ENCODE data around the gene HACD1.

Gene HACD1

DNA sequence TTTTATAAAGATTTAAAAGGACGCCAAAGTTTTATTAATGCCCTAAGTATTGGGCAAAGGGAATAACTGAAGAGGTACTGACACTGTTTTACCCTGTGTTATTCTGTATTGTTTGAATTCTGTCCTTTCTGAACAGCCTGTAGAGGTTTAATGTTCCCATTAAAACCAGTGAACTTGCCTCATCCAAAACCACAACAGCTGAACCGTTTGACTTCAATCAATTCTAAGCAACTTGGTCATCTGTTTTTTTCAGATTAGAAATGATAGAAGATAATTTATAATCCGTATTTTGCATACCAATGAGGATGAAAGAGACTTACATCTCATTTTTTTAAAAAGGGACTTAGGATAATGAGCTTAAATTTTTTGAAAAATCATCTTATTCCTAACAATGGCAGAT lies 40.4 kb downstream of the HACD1 start:
- no peak for DNase-seq

DNA sequence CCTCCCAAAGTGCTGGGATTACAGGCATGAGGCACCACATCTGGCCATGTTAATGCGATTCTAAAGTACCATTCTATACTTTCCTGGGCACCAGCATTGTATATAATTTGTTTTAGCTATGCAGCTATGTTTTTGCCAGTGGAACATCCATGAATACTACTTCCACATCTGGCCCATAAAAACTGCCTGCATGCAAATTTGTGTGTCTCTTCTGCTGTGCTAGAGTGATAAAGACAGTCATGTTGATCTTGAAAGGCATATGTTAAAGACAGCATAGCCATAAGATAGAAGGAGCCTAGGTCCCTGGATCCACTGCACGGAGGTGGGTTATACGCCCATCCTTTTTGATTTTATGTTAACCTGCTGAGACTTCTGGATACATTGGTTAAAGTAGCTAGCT lies 52.3 kb downstream of the HACD1 start:
- no peak for DNase-seq

DNA sequence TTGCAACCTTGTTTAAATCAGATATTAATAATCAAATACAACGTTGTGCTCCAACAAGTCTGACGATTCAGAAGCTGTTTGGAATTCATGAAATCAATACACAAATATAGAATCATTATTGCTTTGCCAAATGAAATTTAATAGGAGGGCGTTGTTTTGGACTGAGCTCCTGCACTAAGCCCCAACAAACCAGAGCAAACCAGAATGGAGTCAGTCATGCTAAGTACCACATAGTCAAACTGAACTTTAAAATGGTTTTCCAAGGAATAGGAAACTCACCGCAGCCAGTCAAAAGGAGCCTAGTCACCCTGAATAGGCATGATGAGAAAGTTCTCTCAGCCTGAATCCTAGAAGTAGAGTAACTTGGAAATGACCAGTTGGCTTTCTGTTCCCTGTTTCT lies 53.7 kb downstream of the HACD1 start:
- no peak for DNase-seq

DNA sequence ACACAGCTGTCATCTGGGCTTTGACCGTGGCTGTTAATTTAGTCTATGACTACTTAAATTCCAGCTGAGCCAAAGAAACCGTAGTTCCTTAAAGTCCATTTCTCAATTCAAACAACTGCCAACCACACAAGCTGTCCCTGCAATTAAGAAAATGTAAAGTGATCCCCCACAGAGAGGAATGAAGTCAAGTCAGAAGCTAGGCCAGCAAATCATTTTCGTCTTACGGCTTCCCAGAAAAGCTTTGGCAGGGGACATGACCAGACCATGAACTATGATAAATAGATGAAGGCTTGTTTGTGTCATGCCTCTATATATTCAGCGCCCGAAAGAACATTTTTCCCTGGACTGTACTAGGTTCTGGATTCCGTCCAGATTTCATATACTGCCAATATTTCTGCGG lies 54.6 kb downstream of the HACD1 start:
- DNase-seq = no peak

DNA sequence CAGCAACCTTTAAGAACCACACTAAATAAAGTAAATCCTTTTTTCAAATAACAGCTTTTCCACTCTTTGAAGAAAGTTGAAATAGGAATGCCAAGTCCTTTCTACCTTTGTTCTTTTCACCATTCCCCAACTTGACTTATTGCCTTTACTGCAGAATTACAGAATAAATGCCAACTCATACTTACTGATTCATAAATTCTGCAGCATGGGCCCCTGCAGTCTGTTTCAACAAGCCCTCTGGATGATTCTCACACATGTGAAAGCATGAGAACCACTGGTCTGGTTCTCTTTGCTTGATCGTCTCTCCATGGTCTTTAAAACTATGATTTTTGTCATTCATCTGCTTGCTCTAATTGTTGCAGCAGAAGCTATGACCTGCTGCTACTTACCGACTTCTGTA lies 56.1 kb downstream of the HACD1 start:
- no peak for DNase-seq

DNA sequence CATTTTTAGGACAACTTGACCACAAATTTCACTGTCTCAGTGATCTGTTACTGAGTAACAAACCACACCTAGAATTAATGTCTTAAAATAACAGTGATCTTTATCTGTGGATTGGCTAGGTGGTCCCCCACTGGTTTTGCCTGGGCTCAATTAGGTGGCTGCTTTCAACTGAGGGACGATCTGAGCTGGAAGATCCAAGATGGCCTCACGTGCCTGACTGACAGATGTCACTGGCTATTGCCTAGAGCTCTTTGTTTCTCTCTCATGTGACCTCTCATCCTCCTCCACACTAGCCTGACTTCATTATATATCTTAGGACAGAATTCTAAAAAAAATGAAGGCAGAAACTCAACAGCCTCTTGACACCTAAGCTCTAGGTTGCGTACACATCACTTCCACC lies 59.7 kb downstream of the HACD1 start:
- no peak for DNase-seq

DNA sequence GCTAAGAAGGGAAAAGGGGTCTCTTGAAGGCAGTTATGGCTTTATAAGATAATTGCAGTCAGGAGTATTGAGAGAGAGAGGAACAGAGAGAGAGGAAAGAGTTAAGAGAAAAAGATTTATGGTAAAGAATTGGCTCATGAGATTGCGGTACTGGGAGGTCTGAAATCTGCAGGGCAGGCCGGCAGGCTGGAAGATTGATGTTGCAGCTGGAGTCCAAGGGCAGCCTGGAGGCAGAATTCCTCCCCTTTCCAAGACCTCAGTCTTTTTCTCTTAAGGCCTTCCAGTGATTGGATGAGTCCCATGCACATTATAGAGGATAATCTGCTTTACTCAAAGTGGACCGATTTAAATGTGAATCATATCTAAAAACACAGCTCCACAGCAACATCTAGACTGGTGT lies 68.4 kb downstream of the HACD1 start:
- DNase-seq = no peak

DNA sequence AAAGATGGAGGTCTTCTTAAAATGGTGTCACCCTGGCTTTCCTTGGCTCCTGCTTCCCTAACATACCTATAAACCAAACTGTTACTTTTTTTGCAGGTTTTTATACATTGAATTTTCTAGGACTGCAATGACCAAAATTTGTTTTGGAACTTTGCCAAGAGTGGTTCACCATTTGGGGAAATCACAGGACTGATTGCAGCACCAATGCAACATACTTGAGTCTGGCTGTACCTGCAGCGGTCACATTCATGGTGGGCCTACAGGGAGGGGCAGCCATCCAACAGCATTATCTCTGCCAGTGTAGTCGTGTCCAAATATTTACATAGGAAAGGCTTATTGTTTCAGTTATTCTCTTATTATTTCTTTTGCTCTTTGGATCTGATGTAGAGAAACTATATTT lies 69.0 kb downstream of the HACD1 start:
- no peak for DNase-seq

DNA sequence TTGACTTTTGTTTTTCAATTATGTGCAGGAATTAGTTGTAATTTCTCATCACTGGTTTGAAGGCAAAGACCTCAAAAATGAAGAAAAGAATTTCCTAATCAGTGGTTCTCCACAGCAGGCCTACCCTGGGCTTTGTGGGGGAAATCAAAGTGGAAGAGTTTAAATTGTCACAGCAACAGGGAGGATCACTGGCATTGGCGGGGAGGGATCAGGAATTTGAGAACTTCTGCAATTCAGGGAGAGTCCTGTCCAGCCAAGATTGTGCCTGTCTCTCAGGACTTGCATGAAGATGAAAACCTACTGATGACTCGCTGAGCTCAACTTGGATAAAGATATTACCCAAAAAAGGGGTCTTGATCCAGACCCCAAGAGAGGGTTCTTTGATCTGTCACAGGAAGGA lies 70.1 kb downstream of the HACD1 start:
- no peak for DNase-seq

DNA sequence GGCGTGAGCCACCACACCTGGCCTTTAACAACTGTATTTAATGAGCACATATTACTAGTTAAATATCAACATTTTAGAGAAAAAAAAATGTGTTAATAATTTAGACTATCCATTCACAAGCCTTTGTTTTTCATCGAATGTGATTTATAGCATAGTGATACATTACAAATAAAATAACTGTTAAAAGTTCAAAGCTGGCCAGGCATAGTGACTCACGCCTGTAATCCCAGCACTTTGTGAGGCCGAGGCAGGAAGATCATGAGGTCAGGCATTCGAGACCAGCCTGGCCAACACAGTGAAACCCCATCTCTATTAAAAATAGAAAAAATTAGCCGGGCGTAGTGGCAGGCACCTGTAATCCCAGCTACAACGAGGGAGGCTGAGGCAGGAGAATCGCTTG lies 72.7 kb downstream of the HACD1 start:
- DNase-seq = no peak

Measured in activated gamma-delta T cell treated with Interleukin-2 at 50 U/mL for 16 hours (primary cell).